CD4-positive, alpha-beta T cell treated with Interleukin-4 for 4 hours (primary cell): ENCODE data around the gene MTUS2.

Experiments
- DNase-seq: peaks from one replicate; pipeline ENCODE4 v3.0.0-alpha.2; 2020

MTUS2 gene

GRCh38 chr13:29111446-29111845, 291.3 kb downstream of the MTUS2 start:
- DNase-seq, result no peak

GRCh38 chr13:29115842-29116241, 295.7 kb downstream of the MTUS2 start:
- DNase-seq, result no peak

DNA sequence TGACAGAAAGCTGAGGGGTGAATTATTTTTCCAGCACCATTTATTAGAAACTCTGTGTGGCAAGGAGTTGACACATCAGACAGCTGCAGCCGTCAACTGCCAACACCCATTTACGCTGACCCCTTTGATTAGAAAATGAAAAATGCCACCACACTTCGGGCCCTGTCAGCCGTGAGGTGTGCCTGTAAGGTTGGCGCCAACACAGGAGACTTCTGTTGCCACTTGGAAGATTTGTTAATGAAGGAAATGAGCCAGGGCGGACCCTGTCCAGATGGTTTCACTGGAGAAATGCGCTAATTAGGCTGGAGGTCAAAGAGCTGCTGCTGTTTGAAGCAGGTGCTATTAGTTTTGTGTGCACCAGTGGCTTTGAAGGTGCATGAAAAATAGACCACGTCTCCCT, 297.5 kb downstream of the MTUS2 start:
- no peak for DNase-seq

DNA sequence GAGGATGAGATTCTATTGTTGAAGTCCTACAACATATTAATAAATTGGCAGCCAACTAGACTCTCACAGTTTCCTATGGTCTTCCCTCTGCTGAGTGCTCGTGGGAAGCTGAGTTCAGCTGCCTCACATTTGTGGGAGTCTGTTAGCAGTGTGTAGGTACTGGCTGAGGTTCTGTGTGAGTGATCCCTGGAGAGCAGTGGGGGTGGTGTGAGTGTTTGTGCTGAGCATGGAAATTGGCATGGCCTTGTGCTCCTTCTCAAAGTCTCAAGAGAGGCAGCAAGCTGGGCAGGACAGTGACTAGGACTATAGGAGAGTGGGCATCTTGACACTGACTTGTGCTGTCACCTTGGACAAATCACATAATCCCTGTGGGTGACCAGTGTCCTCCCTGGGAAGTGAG, 298.3 kb downstream of the MTUS2 start:
- no peak for DNase-seq

GRCh38 chr13:29125191-29125933, 305.2 kb downstream of the MTUS2 start:
- peak; percentile 66 for DNase-seq

DNA sequence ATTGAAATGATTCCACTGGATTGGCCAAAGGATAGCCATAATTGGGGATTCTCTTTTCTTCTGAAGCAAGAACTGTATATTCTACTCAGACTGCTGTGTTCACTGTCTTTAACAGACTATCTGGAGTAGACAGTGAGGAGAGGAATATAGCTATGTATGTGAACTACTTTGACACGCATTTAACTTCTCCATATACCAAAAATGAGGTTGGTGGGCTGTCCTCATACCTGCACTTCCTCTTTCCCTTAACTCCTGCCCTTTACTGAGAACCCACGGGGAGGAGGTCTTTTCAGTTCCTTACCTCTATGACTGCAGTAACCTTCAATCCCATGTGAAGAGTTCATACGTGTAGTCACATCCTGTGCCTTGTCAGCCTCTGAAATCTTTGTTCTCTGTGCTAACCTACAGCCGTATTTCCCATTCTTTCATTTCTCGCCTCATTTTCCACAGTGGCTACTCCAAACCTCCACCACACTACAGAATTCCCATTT, 305.8 kb downstream of the MTUS2 start:
- peak; percentile 31 for DNase-seq

GRCh38 chr13:29129616-29130015, 309.5 kb downstream of the MTUS2 start:
- no peak for DNase-seq

- DNase-seq, result no peak
Observed at GRCh38 chr13:29131159-29131558, 311.0 kb downstream of the MTUS2 start.

- no peak for DNase-seq
Observed at GRCh38 chr13:29131881-29132668, 311.9 kb downstream of the MTUS2 start.

DNA sequence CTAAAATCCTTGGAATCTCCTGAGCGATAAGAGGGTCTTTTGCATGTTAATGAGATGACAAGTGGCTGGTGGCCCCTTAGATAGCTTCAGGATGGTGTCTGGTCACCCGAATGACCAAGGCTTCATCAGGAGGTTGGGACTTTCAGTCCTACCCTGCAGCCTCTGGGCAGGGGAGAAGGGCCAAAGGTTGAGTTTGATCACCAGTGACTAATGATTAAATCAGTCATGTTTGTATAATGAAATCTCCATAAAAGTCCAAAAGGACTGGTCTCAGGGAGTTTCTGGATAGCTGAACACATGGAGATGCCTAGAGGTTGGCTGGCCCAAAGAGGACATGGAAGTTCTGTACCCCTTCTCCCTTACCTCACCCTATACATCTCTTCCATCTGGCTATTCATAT, 316.2 kb downstream of the MTUS2 start:
- no peak for DNase-seq

GRCh38 chr13:29137016-29137415, 316.9 kb downstream of the MTUS2 start:
- no peak for DNase-seq

DNA sequence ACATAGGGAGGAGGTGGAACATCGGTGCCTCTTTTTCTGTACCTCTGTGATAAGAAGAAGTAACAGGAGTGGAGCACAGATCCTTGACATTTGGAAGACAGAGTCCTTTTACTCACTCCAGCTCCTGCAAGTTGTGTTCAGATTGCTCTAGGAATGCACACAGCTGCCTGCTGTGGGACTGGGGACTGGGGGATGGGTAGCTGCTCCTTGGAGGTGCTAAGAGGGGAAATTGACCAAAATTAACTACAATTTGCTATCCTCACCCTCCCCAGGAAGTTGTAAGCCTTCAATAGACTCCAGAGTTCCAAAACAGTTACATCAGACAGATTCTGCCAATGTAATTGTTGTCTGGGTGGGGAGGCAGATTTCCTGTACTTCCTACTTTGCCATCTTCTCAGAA, 317.9 kb downstream of the MTUS2 start:
- DNase-seq, result no peak

- DNase-seq, result no peak
Observed at GRCh38 chr13:29140277-29140676, 320.1 kb downstream of the MTUS2 start.

- DNase-seq, result no peak
Observed at GRCh38 chr13:29143847-29144246, 323.7 kb downstream of the MTUS2 start.

DNA sequence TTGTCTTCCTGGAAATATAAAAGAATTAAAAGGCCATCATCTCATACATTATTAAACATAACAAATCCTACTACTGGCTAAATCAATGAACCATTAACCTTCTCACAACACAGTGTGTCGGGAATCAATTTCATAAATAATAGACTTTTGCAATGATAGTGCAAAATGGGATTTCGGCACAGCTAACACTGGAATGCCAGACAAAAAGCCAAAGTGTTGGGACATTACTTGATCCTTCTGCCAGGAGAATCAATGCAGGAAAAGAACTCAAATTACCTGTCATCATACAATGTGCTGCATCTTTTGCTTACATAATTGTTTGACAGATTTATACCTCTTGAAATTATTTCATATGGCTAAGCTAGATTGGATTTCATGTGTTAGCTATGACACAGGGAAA, 334.3 kb downstream of the MTUS2 start:
- DNase-seq, result no peak

GRCh38 chr13:29156136-29156535, 336.0 kb downstream of the MTUS2 start:
- DNase-seq, result no peak

GRCh38 chr13:29159871-29160270, 339.7 kb downstream of the MTUS2 start:
- no peak for DNase-seq

- no peak for DNase-seq
Observed at GRCh38 chr13:29160862-29161261, 340.7 kb downstream of the MTUS2 start.

- no peak for DNase-seq
Observed at GRCh38 chr13:29161676-29162075, 341.5 kb downstream of the MTUS2 start.

GRCh38 chr13:29162638-29163235, 342.6 kb downstream of the MTUS2 start:
- DNase-seq, result no peak

- DNase-seq, result no peak
Observed at GRCh38 chr13:29164116-29164515, 344.0 kb downstream of the MTUS2 start.

GRCh38 chr13:29165216-29165615, 345.1 kb downstream of the MTUS2 start:
- no peak for DNase-seq

GRCh38 chr13:29165840-29166239, 345.7 kb downstream of the MTUS2 start:
- DNase-seq, result no peak
